Fibroblast of the aortic adventitia (primary cell): ENCODE results near the gene KPNA6. TPM values are rescaled to one million over a fixed set of nuclear protein-coding genes. Genes with fewer than 3 reads are reported as not detected.

Experiments used
- DNase-seq: peaks from one replicate; pipeline ENCODE4 v3.0.0-alpha.2; 2010; ENCODE audit warnings: low read depth
- H3K4me3 ChIP-seq: 2 replicates; pipeline ENCODE4 v1.5.1; 2011; ENCODE audit warnings: low read depth, mild to moderate bottlenecking, control low read depth, low read length, moderate library complexity
- total RNA-seq: library from RNA; depleted of rRNA; stranded (reverse); fragments of >200 nt; gene quantifications from 2 replicates; pipeline ENCODE4 v1.2.3, GENCODE V29; 2012; ENCODE audit warnings: low replicate concordance
- TF ChIP-seq, protein P1 (sequence below): IDR thresholded peaks from 2 replicates; pipeline ENCODE4 v1.5.1; 2011; ENCODE audit warnings: mild to moderate bottlenecking, low read length, control low read depth, inconsistent platforms; ENCODE audit not compliant: insufficient read depth

KPNA6 gene
- total RNA-seq, 1 donor = 56.2 TPM

DNA sequence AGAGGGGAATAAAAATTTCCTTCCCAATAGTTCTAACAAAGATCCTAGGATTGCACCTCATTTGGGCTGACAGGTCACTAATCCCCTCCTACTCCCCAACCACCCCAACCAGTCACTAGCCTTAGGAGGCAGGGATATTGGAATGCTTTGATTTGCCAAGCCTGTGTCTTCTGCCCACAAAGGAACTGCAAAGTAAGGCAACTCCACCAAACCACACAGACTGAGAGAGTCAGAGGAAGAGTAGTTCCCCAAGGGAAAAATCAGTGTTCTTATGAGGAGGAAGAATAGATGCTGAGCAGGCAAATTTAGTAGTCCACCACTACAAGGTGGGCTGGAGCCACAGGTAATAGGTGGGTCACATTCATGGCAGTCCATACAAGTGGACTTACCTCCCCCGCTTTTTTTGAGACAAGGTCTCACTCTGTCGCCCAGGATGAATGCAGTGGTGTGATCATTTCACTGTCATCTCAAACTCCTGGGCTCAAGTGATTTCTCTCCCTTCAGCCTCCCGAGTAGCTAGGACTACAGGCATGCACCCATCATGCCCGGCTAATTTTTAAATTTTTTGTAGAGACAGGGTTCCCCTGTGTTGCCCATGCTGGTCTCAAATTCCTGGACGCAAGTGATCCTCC lies 38.8 kb upstream of the KPNA6 start:
- no peak overlapping the region for H3K4me3 ChIP-seq
- TF ChIP-seq, protein P1, sequence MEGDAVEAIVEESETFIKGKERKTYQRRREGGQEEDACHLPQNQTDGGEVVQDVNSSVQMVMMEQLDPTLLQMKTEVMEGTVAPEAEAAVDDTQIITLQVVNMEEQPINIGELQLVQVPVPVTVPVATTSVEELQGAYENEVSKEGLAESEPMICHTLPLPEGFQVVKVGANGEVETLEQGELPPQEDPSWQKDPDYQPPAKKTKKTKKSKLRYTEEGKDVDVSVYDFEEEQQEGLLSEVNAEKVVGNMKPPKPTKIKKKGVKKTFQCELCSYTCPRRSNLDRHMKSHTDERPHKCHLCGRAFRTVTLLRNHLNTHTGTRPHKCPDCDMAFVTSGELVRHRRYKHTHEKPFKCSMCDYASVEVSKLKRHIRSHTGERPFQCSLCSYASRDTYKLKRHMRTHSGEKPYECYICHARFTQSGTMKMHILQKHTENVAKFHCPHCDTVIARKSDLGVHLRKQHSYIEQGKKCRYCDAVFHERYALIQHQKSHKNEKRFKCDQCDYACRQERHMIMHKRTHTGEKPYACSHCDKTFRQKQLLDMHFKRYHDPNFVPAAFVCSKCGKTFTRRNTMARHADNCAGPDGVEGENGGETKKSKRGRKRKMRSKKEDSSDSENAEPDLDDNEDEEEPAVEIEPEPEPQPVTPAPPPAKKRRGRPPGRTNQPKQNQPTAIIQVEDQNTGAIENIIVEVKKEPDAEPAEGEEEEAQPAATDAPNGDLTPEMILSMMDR = no peak
- peak; percentile 40 for DNase-seq

DNA sequence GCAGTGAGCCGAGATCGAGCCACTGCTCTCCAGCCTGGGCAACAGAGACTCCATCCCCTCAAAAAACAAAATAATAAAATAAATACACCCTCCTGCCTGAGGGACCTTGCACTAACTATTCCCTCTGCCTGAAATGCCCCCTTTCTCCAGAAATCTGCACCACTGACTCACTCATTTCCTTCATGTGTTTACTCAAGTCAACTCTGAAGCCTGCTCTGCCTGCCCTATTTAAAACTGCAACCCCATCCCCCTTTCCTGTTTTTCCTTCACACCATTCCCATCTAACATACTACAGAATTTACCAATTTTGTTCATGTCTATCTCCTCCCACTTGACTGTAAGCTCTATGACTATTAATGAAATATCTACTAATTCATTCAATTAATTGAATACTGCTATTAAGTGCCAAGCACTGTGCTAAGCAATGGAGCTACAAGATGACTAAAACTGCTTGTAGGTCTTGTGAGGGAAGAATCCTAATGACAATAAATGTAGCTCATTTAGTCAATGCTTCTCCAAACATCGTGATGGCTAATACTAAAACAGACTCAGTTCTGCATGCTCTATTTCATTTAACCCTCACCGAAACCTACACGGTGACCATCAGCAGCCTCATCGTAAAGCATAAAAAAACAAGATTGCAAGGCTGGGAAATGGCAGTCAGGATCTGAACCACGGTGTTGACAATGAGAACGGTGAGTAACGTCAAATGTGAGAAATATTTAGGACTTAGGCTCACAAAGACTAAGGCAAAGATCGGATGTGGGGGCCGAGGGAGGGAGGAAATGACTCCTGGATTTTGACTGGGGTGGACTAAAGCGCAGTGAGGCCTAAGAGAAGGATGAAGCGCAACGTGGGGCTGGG lies 35.9 kb upstream of the KPNA6 start:
- H3K4me3 ChIP-seq = peak overlapping the region; percentile 76
- peak; percentile 52 for DNase-seq
- TF ChIP-seq, protein P1 = no peak

DNA sequence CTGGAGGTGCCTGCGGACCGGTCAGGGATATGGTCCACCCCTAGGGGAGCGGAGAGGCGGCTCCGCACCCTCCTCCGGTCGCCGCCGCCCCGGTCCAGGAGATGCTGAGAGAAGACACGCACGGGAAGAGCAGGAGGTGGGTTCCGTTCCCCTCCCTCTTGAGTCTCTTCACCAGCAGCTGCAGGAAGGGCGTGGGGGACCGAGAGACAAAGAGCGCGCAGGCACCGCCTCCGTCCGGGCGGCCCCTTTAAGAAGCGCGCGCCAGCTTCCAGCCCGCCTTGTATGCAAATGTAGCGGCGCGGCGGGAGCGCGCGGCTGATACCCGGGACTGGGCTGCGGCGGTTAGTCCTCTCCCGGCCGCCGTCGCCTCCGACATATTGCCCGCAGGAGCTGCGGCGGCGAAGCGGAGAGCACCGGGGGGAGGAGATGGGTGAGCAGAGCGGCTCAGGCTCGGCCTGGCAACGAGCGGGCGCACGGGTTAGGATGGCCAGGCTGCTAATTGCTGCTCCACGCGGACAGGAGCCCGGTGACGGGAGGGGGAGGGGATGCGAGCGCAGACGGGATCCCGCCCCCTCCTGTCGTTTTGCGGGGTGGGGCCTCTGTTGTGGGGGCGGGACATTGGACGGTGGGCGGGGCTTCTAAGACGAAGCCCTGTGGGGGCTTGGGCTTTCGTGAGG lies 35.1 kb upstream of the KPNA6 start, which contains the start of gene TMEM39B:
TMEM39B (plus strand) TSS at position 318 of the 677 bp plus-strand sequence; CDS start at position 427, 109 bp downstream.
- TF ChIP-seq, protein P1 = peak; percentile 22
- H3K4me3 ChIP-seq = peak within 1 kb of the TSS; percentile 76

DNA sequence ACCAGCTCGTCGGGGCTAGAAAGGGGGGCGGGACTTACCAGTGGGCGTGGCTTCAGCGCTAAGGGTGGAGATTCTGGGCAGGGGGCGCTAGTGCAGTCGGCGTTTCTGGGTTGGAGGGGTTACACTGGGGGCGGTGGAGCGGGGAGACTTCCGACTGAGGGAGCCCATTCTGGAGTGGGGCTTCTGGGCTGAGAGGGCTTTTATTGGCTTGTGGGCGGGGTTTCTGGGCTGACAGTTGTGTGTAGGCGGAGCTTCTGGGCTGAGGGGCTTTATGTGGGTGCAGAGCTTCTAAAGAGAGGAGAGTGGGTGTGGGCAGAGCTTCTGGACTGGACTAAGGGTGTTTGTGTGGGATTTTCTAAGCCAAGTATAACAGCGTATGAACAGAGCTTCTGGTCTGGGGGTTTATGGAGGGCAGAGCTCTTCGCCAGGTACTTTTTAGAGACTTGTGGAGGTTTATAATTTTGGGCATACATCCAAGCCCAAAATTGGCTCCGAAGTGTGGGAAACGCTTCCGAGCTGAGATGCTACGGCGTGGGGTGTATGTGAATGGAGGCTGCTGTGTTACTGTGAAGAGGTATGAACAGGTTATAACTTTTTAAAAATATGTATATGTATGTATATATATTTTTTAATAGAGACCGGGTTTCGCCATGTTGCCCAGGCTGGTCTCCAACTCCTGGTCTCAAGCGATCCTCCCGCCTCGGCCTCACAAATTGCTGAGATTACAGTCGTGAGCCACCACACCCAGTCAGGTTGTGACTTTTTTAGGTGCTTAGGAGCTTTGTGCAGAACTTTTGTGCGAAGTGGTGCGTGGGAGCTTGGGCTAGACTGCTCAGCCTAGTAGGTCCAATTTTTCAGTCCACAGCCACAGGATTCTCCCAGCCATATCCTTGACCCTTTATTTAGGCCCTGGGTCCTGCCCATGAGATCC lies 34.3 kb upstream of the KPNA6 start:
- no peak for DNase-seq
- peak overlapping the region; percentile 76 for H3K4me3 ChIP-seq
- TF ChIP-seq, protein P1 = peak; percentile 29

More for the DNA sequence above, 35.1 kb upstream of the KPNA6 start, which contains the start of gene TMEM39B:
- peak; percentile 93 for DNase-seq

DNA sequence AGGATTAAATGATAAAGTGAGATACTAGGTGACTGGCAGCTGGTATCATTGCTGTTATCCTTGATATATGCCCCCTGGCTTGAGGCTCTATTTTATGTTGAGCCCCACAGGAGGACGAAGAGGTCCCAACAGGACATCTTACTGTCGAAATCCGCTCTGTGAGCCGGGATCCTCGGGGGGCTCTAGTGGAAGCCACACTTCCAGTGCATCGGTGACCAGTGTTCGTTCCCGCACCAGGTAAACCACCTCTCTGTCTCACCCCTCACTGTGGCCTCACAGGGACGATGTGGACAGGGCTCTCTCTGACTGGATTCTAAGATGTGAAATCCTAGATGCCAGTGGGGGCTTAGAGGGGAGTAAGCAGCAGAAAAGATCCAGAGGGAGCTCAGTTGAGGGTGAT lies 33.0 kb upstream of the KPNA6 start:
- TF ChIP-seq, protein P1 = no peak
- no peak overlapping the region for H3K4me3 ChIP-seq
- DNase-seq = no peak

DNA sequence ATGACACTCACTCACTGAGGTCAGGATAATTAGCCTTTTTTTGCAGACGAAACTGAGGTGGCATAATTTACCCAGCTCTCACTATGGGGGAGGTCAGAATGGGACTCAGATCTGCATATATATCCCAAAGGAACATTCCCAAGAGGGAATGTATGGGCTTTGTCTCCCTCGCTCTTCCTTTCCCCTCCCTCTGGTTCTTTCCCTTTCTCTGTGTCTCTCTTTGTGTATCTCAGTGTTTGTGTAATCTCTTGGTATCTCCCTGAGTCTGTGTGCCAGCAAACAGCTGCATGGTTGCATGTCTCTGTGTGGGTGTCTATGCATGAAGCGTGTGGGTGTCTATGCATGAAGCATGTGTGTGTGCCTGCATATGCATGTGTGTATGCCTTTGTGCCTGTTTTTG lies 30.4 kb upstream of the KPNA6 start:
- TF ChIP-seq, protein P1 = no peak
- no peak overlapping the region for H3K4me3 ChIP-seq

More for the DNA sequence above, 30.4 kb upstream of the KPNA6 start:
- no peak for DNase-seq
